Medulla oblongata (tissue), 1 donor: ENCODE data around the gene PACSIN3.

Experiments
- DNase-seq: peaks from one replicate; pipeline ENCODE4 v3.0.0-alpha.2; 2015; ENCODE audit errors: extremely low spot score

Gene PACSIN3

GRCh38 chr11:47176328-47177228, 9.7 kb downstream of the PACSIN3 start, which contains the start of gene ARFGAP2:
Gene ARFGAP2, minus strand, starts transcription at chr11:47176879. Its CDS starts 26 bp downstream, at chr11:47176853.
- peak; percentile 98 for DNase-seq

- no peak for DNase-seq
Measured at GRCh38 chr11:47175746-47176327, 10.4 kb downstream of the PACSIN3 start.

GRCh38 chr11:47172740-47173336, 13.4 kb downstream of the PACSIN3 start:
- no peak for DNase-seq

GRCh38 chr11:47171856-47172255, 14.4 kb downstream of the PACSIN3 start:
- no peak for DNase-seq

- no peak for DNase-seq
Measured at GRCh38 chr11:47171061-47171838, 15.0 kb downstream of the PACSIN3 start.

- DNase-seq = no peak
Measured at GRCh38 chr11:47166368-47166767, 19.9 kb downstream of the PACSIN3 start.

GRCh38 chr11:47165253-47165840, 20.9 kb downstream of the PACSIN3 start:
- DNase-seq = no peak

- DNase-seq = no peak
Measured at GRCh38 chr11:47164321-47164720, 21.9 kb downstream of the PACSIN3 start.

- DNase-seq = no peak
Measured at GRCh38 chr11:47163898-47164297, 22.3 kb downstream of the PACSIN3 start.

- DNase-seq = no peak
Measured at GRCh38 chr11:47163193-47163592, 23.0 kb downstream of the PACSIN3 start.

GRCh38 chr11:47162426-47162825, 23.8 kb downstream of the PACSIN3 start:
- DNase-seq = no peak

- no peak for DNase-seq
Measured at GRCh38 chr11:47161890-47162289, 24.3 kb downstream of the PACSIN3 start.

- DNase-seq = peak; percentile 85
Measured at GRCh38 chr11:47161134-47161854, 24.9 kb downstream of the PACSIN3 start.

- no peak for DNase-seq
Measured at GRCh38 chr11:47160753-47161133, 25.5 kb downstream of the PACSIN3 start.

- DNase-seq = no peak
Measured at GRCh38 chr11:47158242-47158641, 28.0 kb downstream of the PACSIN3 start.

GRCh38 chr11:47157805-47158204, 28.4 kb downstream of the PACSIN3 start:
- no peak for DNase-seq

GRCh38 chr11:47156951-47157350, 29.3 kb downstream of the PACSIN3 start:
- no peak for DNase-seq

GRCh38 chr11:47156333-47156732, 29.9 kb downstream of the PACSIN3 start:
- DNase-seq = no peak

- no peak for DNase-seq
Measured at GRCh38 chr11:47155879-47156278, 30.4 kb downstream of the PACSIN3 start.

- DNase-seq = no peak
Measured at GRCh38 chr11:47154616-47155570, 31.3 kb downstream of the PACSIN3 start.
